Epithelial cell of proximal tubule (primary cell): ENCODE data around the gene ZMIZ1. TPM values are rescaled to one million over a fixed set of nuclear protein-coding genes. Genes with fewer than 3 reads are reported as not detected.

Source experiments
- DNase-seq: peaks from one replicate; pipeline ENCODE4 v3.0.0-alpha.2; 2011; ENCODE audit warnings: low read depth
- H3K4me3 ChIP-seq: 2 replicates; pipeline ENCODE4 v1.5.1; 2011; ENCODE audit warnings: low read depth, mild to moderate bottlenecking, low read length
- CTCF ChIP-seq: conservative IDR thresholded peaks from 2 replicates; pipeline ENCODE4 v1.5.1; 2012; ENCODE audit warnings: low read depth, mild to moderate bottlenecking, low read length
- total RNA-seq: library from RNA; depleted of rRNA; stranded (reverse); fragments of >200 nt; gene quantifications from 2 replicates; pipeline ENCODE4 v1.2.3, GENCODE V29; 2015

Gene ZMIZ1
- total RNA-seq, 1 donor from 2014 or later = 21.4 TPM

- TF ChIP-seq CTCF = no peak
- H3K4me3 ChIP-seq = no peak overlapping the region
- no peak for DNase-seq
Observed at GRCh38 chr10:79234391-79235315, 165.9 kb downstream of the ZMIZ1 start.

GRCh38 chr10:79235765-79236432 is 167.1 kb downstream of the ZMIZ1 start:
- DNase-seq = no peak
- no peak overlapping the region for H3K4me3 ChIP-seq
- TF ChIP-seq CTCF = no peak

- no peak overlapping the region for H3K4me3 ChIP-seq
- no peak for TF ChIP-seq CTCF
- DNase-seq = no peak
Observed at GRCh38 chr10:79236433-79236765, 167.6 kb downstream of the ZMIZ1 start.

- H3K4me3 ChIP-seq = no peak overlapping the region
- no peak for TF ChIP-seq CTCF
- no peak for DNase-seq
Observed at GRCh38 chr10:79237454-79238157, 168.8 kb downstream of the ZMIZ1 start.

GRCh38 chr10:79238158-79238520 is 169.4 kb downstream of the ZMIZ1 start:
- no peak overlapping the region for H3K4me3 ChIP-seq

GRCh38 chr10:79238606-79239005 is 169.8 kb downstream of the ZMIZ1 start:
- no peak overlapping the region for H3K4me3 ChIP-seq
- no peak for DNase-seq
- TF ChIP-seq CTCF = no peak

More at GRCh38 chr10:79238158-79238520, 169.4 kb downstream of the ZMIZ1 start:
- no peak for DNase-seq
- no peak for TF ChIP-seq CTCF
